DMS79 (cell line): ENCODE data around the gene EIF2D.
"Not testable (repeated sequence)": the region's sequence is repeated elsewhere in the genome, so short reads cannot be mapped to it uniquely, and the experiment has no call there.

ENCODE experiments used
- DNase-seq: peaks from one replicate; lab custom pipeline; 2025; lab: John Stamatoyannopoulos, UW

The EIF2D gene

GRCh38 chr1:206635978-206636345 is 23.7 kb upstream of the EIF2D start:
- DNase-seq = no peak

DNA sequence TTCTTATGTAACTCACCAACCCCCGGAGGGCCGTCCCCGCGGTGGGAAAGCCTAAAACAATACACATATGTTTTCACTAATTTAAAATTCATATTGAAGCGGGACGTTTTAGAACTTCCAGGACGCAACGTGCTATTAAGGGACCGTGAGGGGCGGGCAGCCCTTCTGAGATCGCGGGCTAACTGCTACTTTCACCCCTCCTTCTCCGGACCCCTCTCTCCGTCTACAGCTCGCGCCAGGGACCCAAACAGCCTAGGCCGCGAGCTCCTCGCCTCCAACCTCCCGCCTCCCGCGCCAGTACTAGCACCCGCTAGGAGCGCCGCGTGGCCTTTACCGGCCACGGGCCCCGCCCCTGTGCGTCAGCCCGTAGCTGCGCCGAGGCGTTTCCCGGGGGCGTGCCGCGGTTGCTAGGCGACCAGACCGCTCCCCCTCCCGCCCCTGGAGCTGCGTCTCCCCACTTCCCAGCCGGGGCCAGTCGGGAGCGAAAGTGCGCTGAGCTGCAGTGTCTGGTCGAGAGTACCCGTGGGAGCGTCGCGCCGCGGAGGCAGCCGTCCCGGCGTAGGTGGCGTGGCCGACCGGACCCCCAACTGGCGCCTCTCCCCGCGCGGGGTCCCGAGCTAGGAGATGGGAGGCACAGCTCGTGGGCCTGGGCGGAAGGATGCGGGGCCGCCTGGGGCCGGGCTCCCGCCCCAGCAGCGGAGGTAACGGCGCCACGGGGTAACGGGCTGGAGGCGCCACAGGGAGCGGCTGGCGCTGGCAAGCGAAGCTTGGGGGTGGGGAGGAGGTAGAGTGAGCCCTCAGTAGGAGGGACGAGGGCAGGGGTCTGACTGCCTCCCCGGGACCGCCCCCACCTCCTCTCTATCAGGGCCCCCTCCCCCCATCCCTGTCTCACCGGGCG is 23.1 kb upstream of the EIF2D start, which contains the start of gene DYRK3:
TSS of gene DYRK3 (plus strand) at position 457 of the 898 bp plus-strand sequence. CDS start at position 625, 168 bp downstream.
- peak; percentile 65 for DNase-seq

DNA sequence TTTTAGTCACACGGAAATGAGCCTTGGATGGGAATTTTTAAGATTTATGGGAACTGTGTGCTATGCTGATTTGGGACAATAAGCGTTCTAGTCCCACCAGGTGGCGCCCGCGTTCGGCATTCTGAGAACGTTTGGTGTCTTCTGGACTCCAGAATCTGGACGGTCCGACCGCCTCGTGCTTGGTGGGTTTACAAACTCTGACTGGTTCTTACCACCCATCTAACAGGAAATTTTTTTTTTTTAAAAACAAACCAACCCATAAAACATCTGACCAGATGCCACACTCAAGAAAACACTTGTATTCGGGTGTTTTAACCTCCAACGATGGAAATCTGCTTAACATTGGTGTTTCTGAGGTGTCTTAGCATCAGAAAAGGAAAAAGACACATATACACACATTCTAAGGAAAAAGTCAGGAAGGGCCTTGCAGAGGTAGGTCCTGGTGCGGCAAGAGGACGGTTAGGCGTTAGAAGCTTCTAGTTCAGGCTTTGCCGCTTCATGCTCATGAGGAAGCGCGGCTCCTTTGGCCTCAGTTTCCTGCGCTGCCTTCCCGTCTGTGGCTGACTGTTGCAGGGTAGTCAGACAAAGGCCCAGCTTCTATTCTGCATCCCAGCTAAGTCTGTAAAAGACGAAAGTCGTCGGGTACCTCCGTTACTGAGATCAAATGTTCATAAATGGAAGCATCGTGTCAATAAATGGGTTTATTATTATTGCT is 22.3 kb upstream of the EIF2D start:
- DNase-seq = peak; percentile 56

- DNase-seq = no peak
These were observed 21.4 kb upstream of the EIF2D start for GRCh38 chr1:206633708-206634121.

GRCh38 chr1:206631085-206631509 is 18.8 kb upstream of the EIF2D start:
- DNase-seq = peak; percentile 25

GRCh38 chr1:206628916-206629315 is 16.7 kb upstream of the EIF2D start:
- DNase-seq = no peak

GRCh38 chr1:206626396-206626795 is 14.1 kb upstream of the EIF2D start:
- DNase-seq = not testable (repeated sequence)

GRCh38 chr1:206609229-206609991 is 2.9 kb downstream of the EIF2D start:
- DNase-seq = no peak

- DNase-seq = no peak
These were observed 4.1 kb downstream of the EIF2D start for GRCh38 chr1:206608108-206608698.

- no peak for DNase-seq
These were observed 5.4 kb downstream of the EIF2D start for GRCh38 chr1:206606867-206607266.

- no peak for DNase-seq
These were observed 7.4 kb downstream of the EIF2D start for GRCh38 chr1:206604861-206605260.

- DNase-seq = no peak
These were observed 11.7 kb downstream of the EIF2D start for GRCh38 chr1:206600527-206600926.

DNA sequence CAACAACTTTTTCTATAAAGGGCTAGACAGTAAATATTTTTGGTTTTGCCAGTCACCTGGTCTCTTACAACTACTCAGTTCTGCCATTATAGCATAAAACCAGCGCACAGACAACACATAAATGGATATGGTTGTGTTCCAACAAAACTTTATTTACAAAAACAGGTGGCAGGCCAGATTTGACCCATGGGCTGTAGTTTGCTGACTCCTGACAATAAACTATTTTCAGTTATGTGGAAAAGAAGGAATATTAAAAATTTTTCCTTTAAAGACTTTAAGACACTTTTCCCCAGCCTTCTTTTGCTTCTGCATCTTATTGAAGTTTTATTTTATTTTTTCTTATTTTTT is 16.0 kb downstream of the EIF2D start:
- no peak for DNase-seq

DNA sequence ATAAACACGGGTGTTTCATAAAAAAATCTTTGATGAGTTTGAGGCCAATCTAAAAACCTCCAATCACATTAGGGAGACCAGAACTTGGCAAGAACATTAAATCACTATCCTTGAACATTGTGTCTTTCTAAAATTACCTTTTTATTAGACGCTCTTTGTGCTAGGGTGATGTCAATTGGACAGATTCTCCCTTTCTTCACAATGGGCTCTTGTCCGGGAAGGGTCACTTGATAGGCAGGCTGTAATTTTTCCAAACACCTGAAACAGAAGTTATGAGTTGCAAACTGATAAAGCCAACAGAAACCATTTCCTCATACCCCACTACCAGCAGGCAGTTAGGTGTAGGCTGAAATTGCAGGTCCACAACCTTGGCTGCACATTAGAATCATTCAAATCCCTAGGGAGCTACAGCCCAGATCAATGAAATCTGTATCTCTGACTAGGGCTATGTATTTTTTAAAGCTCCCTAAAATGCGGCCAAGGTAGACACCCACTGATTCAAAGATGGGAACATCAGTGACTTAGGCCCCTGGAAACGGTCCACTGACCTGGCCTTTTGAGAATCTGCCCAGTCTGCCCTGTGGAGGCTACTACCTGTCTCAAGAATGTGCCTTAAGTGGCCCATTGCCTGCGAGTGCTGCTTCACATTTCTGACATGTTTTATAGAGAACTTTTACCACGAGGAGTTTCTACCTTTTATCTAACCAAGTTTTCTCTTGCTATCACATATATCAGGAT is 16.5 kb downstream of the EIF2D start:
- no peak for DNase-seq

DNA sequence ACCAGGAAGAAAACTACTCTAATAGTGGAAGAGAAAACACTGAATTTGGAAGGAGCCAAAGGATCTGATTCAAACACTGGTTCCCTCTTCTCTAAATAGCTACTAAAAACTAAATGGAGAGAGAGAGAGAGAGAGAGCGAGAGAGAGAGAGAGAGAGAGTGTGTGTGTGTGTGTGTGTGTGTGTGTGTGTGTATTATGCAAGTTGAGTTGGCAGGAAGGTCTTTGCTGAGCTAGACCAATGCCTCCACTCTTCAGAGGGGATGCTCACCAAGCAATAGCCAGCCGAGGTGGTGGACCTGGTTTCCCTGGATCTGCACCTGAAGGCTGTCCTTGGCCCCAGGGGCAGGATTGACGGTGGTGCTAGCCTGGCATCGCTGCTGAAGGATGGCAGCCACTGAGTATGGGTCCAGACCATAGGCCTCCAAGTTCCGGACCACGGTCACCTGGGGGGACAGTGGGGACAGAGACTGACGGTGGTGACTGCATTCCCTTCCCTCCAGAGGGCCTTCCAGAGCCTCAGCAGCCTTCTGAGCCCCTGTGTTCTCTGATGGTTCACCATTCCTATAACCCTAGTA is 18.8 kb downstream of the EIF2D start:
- DNase-seq = no peak

DNA sequence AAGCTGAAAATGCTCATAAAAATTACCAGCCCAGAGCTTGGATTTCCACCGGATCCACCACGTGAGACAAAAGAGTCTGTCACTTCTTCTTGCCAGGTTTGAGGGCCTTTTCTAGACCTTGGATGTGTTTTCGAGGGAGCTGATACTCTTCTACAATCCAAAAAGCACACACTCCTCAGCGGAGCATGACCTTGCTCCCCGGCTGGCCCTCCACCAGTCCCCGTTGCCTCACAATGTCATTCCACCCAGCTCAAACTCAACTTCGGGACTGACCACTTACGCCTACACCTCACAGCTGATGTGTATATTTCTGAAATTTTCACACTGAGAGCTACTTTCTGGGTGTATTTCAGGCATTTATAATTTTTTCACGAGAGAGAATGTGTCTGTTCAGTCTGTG is 20.6 kb downstream of the EIF2D start:
- no peak for DNase-seq

- no peak for DNase-seq
These were observed 21.0 kb downstream of the EIF2D start for GRCh38 chr1:206591226-206591625.

DNA sequence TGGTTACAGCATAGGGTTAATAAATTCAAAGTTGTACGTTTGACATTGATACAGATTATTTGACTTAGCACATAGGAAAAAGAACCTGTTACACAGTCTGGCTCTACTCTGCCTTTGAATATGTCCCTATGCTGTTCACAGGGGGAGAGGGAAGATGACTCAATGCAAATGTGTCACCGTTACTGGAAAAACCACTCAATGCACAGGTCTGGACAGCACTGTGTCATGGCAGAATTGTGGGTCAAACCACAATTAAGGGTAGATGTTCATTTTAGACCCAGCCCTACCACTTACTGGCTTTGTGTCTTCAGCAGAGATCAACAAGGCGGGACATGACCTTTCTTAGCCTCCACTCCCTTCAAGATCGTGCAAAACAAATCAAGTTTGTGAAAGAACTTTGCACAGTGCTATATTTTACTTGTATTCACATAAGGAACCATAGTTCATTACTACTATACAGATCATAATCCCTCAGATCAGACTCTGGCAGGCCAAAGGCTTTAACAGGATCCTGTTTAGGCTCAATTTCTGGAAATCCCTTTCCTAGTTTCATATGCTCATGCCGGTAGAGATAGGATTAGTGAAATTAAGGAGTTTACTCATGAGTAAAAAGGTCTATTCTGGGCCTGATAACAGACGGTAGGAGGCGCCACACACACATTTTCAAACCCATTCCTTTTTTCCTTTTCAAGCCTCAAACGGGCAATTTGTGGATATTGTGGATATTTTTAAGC is 22.1 kb downstream of the EIF2D start:
- no peak for DNase-seq

DNA sequence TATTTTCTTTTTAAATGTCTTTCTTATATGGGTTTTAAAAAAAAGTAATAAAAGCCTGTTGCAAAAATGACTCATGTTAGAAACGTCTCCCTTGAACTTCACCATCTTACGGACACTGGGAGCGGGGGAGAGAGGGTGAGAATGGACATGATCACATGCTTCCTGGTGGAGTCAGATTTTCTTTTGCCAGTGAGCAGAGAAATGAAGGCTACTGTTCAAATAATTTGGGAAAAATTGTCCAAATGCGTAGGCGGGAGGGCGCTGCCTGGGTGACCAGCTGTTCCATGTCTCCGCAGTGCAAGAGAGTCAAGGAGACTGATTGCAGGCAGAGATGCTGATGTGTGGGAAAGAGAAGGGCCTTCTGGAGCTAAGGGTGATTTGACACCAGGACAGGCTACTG is 23.1 kb downstream of the EIF2D start:
- DNase-seq = no peak

DNA sequence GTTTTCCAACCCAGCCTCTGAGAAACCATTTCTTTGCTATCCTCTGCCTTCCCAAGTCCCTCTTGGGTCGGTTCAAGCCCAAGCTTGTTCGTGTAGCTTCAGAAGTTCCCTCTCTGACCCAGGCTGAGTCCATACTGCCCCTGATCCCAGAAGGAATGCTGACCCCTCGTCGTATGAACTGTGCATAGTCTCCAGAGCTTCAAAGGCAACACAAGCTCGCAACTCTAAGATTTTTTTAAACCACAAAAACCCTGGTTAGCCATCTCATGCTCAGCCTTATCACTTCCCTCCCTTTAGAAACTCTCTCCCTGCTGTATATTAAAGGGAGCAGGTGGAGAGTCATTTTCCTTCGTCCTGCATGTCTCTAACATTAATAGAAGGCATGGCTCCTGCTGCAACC is 23.8 kb downstream of the EIF2D start:
- no peak for DNase-seq
